ENCODE results near the gene TBC1D1. TPM values are rescaled to one million over a fixed set of nuclear protein-coding genes. Genes with fewer than 3 reads are reported as not detected.

Gene TBC1D1
- total RNA-seq (10 to 100 TPM; 44.8 to 46.7 TPM), polyA plus RNA-seq (10 to 100 TPM; 15.3 to 23.7 TPM)

DNA sequence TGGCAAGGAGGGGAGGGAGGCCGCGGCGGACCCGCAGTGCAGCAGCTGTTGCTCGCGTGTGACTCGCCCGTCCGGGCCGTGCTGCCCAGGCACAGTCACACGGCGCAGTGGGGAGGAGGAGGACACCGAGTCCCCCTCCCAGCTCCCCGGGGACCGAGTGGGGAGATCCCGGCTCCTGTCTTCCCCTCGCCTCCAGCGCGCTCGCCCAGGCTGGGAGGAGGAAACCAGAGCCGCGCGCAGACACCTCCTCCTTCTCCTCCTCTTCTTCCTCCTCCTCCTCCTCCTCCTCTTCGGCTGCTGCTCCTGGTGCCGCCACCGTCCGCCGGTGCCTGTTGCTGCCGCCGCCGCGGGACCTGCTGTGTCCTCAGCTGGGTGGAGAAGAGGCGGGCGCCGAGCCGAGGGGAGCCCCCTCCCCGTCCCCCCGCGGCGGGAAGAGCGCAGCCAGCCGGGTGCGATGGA is at the start of gene TBC1D1:
TBC1D1 (plus strand) TSS at position 284 of the 459 bp plus-strand sequence. CDS start 11,012 bp downstream, outside the sequence.
- Mint-ChIP-seq H3K4me3 (peak within 1 kb of the TSS; percentile 93 to 99 (median 97)), H3K36me3 (peaks cover 0 to 7% of the 10 kb centered on the region in 2 donors), H3K9me3 (no peaks in the 10 kb centered on the region), H3K27ac (peak within 1 kb of the TSS; percentile 90 to 98 (median 96)), H3K4me1 (peaks cover 16 to 41% (median 35%) of the 10 kb centered on the region in 4 donors), H3K27me3 (no peaks in the 10 kb centered on the region)
- no peaks in the 10 kb centered on the region for H3K9me3 ChIP-seq (ENCODE audit: control insufficient read depth in 1 of 2, low read length in 2 of 2)
- DNase-seq, result peak in 2 of 5 donors; percentile 9 to 66
- H3K4me3 ChIP-seq (ENCODE audit: low read length in 2 of 2), result peak within 1 kb of the TSS; percentile 69 to 85
- H3K4me1 ChIP-seq (ENCODE audit: insufficient read depth, low read length), result peaks cover 28% of the 10 kb centered on the region
- no peaks in the 10 kb centered on the region for H3K36me3 ChIP-seq (ENCODE audit: insufficient read depth, low read length)
- ChIA-PET CTCF (ENCODE audit: partially characterized antibody) (interaction anchor here (1.0 to 3.5 kb wide), 2 partner anchors 87 to 145 kb away, joined by 5 to 17 read pairs; no protein-coding TSS in a partner anchor), POLR2A (ENCODE audit: partially characterized antibody) (interaction anchor here (1.0 to 4.4 kb wide), 6 partner anchors 48 to 144 kb away, joined by 3 to 39 read pairs (median 4); partner anchors contain the start of gene PGM2)
- peak within 1 kb of the TSS; percentile 61 for H3K27ac ChIP-seq (ENCODE audit: low read depth, low read length)
- H3K27me3 ChIP-seq (ENCODE audit: insufficient read depth, low read length), result no peaks in the 10 kb centered on the region
- intact Hi-C loops (cut with micrococcal nuclease), result loop anchor here (1.0 to 5.0 kb wide), 6 partner anchors 65 to 241 kb away; partner anchors contain the start of genes PGM2 and RELL1

DNA sequence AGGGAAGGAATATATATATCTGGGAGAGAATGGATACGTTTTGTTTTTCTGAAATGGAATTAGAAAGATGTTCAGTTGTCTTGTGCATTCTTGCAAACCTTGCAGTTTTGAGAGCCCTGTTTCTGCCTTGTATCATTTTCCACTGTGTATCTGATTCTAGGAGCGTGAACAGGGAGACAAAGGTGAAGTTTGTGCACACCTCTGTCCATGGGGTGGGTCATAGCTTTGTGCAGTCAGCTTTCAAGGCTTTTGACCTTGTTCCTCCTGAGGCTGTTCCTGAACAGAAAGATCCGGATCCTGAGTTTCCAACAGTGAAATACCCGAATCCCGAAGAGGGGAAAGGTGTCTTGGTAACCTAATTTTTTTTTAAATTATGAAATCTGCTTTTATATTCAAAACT is 46.7 kb upstream of the TBC1D1 start:
- Mint-ChIP-seq H3K4me3 (no peak overlapping the region), H3K27ac (no peak overlapping the region), H3K9me3 (no peaks in the 10 kb centered on the region), H3K27me3 (no peaks in the 10 kb centered on the region), H3K4me1 (no peaks in the 10 kb centered on the region), H3K36me3 (peaks cover 57 to 70% of the 10 kb centered on the region in 2 donors)
- intact Hi-C loops (cut with micrococcal nuclease), result no loop called here
- Histone ChIP-seq H3K4me3 (ENCODE audit: low read length in 2 of 2) (no peak overlapping the region), H3K9me3 (ENCODE audit: control insufficient read depth in 1 of 2, low read length in 2 of 2) (no peaks in the 10 kb centered on the region), H3K36me3 (ENCODE audit: insufficient read depth, low read length) (peaks cover 26% of the 10 kb centered on the region), H3K27me3 (ENCODE audit: insufficient read depth, low read length) (no peaks in the 10 kb centered on the region), H3K4me1 (ENCODE audit: insufficient read depth, low read length) (no peaks in the 10 kb centered on the region), H3K27ac (ENCODE audit: low read depth, low read length) (no peak overlapping the region)
- ChIA-PET POLR2A (ENCODE audit: partially characterized antibody) (no interaction called here), CTCF (ENCODE audit: partially characterized antibody) (interaction anchor here (1.6 kb wide), 1 partner anchor 18 kb away, joined by 5 read pairs; the partner anchor contains the start of gene PGM2)
- DNase-seq, result no peak

DNA sequence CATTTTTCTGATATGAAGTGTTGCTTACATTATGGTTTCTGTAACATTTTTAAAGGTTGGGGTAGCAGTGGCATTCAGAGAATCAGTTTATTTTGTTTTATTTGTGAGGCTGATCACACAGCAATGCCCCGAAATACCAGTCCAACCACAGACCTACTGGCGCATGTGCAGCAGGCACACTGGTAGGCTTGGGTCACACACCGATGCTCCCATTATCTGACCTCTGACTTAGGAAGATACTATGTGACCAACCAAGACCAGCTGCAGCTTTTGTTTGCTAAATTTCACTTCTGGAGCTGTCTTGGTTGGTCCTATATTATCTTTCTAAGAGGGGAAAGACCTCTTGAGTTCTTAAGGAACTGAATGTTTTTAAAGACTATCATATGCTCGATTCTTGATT is 45.7 kb upstream of the TBC1D1 start:
- Histone ChIP-seq H3K4me3 (ENCODE audit: low read length in 2 of 2) (no peak overlapping the region), H3K27me3 (ENCODE audit: insufficient read depth, low read length) (no peaks in the 10 kb centered on the region), H3K27ac (ENCODE audit: low read depth, low read length) (no peak overlapping the region), H3K4me1 (ENCODE audit: insufficient read depth, low read length) (no peaks in the 10 kb centered on the region), H3K9me3 (ENCODE audit: control insufficient read depth in 1 of 2, low read length in 2 of 2) (no peaks in the 10 kb centered on the region), H3K36me3 (ENCODE audit: insufficient read depth, low read length) (peaks cover 26% of the 10 kb centered on the region)
- Mint-ChIP-seq H3K4me3 (no peak overlapping the region), H3K27ac (no peak overlapping the region), H3K27me3 (no peaks in the 10 kb centered on the region), H3K4me1 (no peaks in the 10 kb centered on the region), H3K9me3 (no peaks in the 10 kb centered on the region), H3K36me3 (peaks cover 60 to 65% of the 10 kb centered on the region in 2 donors)
- ChIA-PET POLR2A (ENCODE audit: partially characterized antibody) (no interaction called here), CTCF (ENCODE audit: partially characterized antibody) (interaction anchor here (1.6 kb wide), 1 partner anchor 19 kb away, joined by 5 read pairs; the partner anchor contains the start of gene PGM2)
- intact Hi-C loops (cut with micrococcal nuclease), result no loop called here
- DNase-seq, result no peak

DNA sequence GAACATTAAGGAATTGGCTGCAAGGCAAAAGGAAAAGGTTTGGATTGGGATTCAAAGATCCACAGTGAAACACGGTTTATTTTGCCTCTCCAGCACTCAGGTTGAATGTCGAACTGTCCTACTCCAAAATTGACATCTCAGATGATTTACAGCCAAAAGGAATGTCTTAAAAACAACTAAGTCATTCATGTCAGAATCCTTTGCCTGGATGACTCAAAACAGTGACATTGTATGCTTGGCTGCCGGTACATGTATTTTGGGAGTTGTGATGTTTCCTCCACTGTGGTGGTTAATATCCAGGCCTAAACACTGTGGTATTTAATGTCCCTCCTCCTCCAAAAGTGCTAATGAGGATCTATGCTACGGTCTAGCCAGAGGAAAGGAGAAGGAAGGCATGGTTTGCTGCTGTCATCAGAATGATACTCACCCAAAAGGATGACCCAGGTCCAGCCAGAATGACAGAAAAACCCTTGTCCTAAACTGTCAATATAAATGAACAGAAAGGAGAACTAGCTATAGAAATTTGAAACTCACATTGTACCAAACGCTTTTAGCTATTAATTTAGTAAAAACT is 43.5 kb upstream of the TBC1D1 start:
- intact Hi-C loops (cut with micrococcal nuclease), result no loop called here
- Histone ChIP-seq H3K36me3 (ENCODE audit: insufficient read depth, low read length) (peaks cover 26% of the 10 kb centered on the region), H3K27me3 (ENCODE audit: insufficient read depth, low read length) (no peaks in the 10 kb centered on the region)

DNA sequence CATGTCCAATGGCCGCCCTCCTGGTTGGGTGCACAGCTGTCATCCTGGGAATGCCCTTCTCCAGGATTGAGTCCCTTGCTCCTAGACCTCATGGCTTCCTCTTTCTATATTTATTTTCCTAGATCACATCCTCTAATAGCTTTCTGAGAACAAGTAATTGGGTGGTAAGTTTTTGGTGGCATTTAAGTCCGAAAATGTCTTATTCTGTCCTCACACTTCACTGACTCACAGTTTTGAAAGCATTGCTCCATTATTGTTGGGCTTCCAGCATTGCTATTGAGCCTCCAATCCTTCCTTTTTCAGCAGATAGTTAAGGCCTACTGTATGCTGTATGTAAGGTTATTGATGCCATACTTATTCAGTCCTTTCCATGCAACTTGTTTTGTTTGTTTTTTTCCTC is 38.5 kb upstream of the TBC1D1 start:
- no peaks in the 10 kb centered on the region for H3K9me3 ChIP-seq (ENCODE audit: control insufficient read depth in 1 of 2, low read length in 2 of 2)
- Mint-ChIP-seq H3K27me3 (no peaks in the 10 kb centered on the region), H3K9me3 (no peaks in the 10 kb centered on the region), H3K4me3 (no peak overlapping the region), H3K36me3 (peaks cover 50 to 58% of the 10 kb centered on the region in 2 donors), H3K27ac (no peak overlapping the region), H3K4me1 (peaks cover 0 to 1% (median 0%) of the 10 kb centered on the region in 4 donors)
- POLR2A ChIA-PET (ENCODE audit: partially characterized antibody), result no interaction called here
- H3K27ac ChIP-seq (ENCODE audit: low read depth, low read length), result no peak overlapping the region
- no peaks in the 10 kb centered on the region for H3K4me1 ChIP-seq (ENCODE audit: insufficient read depth, low read length)
- DNase-seq, result no peak
- H3K36me3 ChIP-seq (ENCODE audit: insufficient read depth, low read length), result peaks cover 16% of the 10 kb centered on the region
- CTCF ChIA-PET (ENCODE audit: partially characterized antibody), result interaction anchor here (0.6 kb wide), 1 partner anchor 248 kb away, joined by 3 read pairs; no protein-coding TSS in a partner anchor
- no peaks in the 10 kb centered on the region for H3K27me3 ChIP-seq (ENCODE audit: insufficient read depth, low read length)
- intact Hi-C loops (cut with micrococcal nuclease), result no loop called here
- H3K4me3 ChIP-seq (ENCODE audit: low read length in 2 of 2), result no peak overlapping the region

More for the DNA sequence above, 43.5 kb upstream of the TBC1D1 start:
- no peaks in the 10 kb centered on the region for H3K27me3 Mint-ChIP-seq
- ChIA-PET POLR2A (ENCODE audit: partially characterized antibody) (no interaction called here), CTCF (ENCODE audit: partially characterized antibody) (interaction anchor here (0.6 to 1.7 kb wide), 2 partner anchors 44 to 934 kb away, joined by 3 to 4 read pairs; no protein-coding TSS in a partner anchor)
- Histone ChIP-seq H3K27ac (ENCODE audit: low read depth, low read length) (no peak overlapping the region), H3K4me1 (ENCODE audit: insufficient read depth, low read length) (no peaks in the 10 kb centered on the region), H3K9me3 (ENCODE audit: control insufficient read depth in 1 of 2, low read length in 2 of 2) (no peaks in the 10 kb centered on the region), H3K4me3 (ENCODE audit: low read length in 2 of 2) (no peak overlapping the region)
- H3K27ac Mint-ChIP-seq, result peak overlapping the region in 2 of 7 donors; percentile 22 to 53
- peaks cover 55 to 62% of the 10 kb centered on the region in 2 donors for H3K36me3 Mint-ChIP-seq
- no peaks in the 10 kb centered on the region for H3K9me3 Mint-ChIP-seq
- DNase-seq, result no peak
- H3K4me1 Mint-ChIP-seq, result no peaks in the 10 kb centered on the region
- H3K4me3 Mint-ChIP-seq, result no peak overlapping the region

- H3K9me3 Mint-ChIP-seq, result no peaks in the 10 kb centered on the region
- no peak overlapping the region for H3K27ac Mint-ChIP-seq
- peaks cover 25 to 48% of the 10 kb centered on the region in 2 donors for H3K36me3 Mint-ChIP-seq
- H3K4me3 Mint-ChIP-seq, result no peak overlapping the region
- H3K36me3 ChIP-seq (ENCODE audit: insufficient read depth, low read length), result peaks cover 6% of the 10 kb centered on the region
- H3K27me3 Mint-ChIP-seq, result no peaks in the 10 kb centered on the region
- H3K4me3 ChIP-seq (ENCODE audit: low read length in 2 of 2), result no peak overlapping the region
- no peak overlapping the region for H3K27ac ChIP-seq (ENCODE audit: low read depth, low read length)
- no peaks in the 10 kb centered on the region for H3K4me1 ChIP-seq (ENCODE audit: insufficient read depth, low read length)
- DNase-seq, result no peak
- intact Hi-C loops (cut with micrococcal nuclease), result no loop called here
- ChIA-PET POLR2A (ENCODE audit: partially characterized antibody) (no interaction called here), CTCF (ENCODE audit: partially characterized antibody) (interaction anchor here (1.0 to 1.8 kb wide), 2 partner anchors 23 to 24 kb away, joined by 4 to 5 read pairs; no protein-coding TSS in a partner anchor)
- no peaks in the 10 kb centered on the region for H3K9me3 ChIP-seq (ENCODE audit: control insufficient read depth in 1 of 2, low read length in 2 of 2)
- H3K4me1 Mint-ChIP-seq, result no peaks in the 10 kb centered on the region
- H3K27me3 ChIP-seq (ENCODE audit: insufficient read depth, low read length), result no peaks in the 10 kb centered on the region
Measured at GRCh38 chr4:37858112-37858511, 32.8 kb upstream of the TBC1D1 start.

- intact Hi-C loops (cut with micrococcal nuclease), result no loop called here
- Mint-ChIP-seq H3K9me3 (no peaks in the 10 kb centered on the region), H3K36me3 (peaks cover 22 to 48% of the 10 kb centered on the region in 2 donors), H3K4me3 (no peak overlapping the region), H3K27ac (no peak overlapping the region), H3K4me1 (no peaks in the 10 kb centered on the region), H3K27me3 (no peaks in the 10 kb centered on the region)
- Histone ChIP-seq H3K27me3 (ENCODE audit: insufficient read depth, low read length) (no peaks in the 10 kb centered on the region), H3K36me3 (ENCODE audit: insufficient read depth, low read length) (peaks cover 2% of the 10 kb centered on the region), H3K9me3 (ENCODE audit: control insufficient read depth in 1 of 2, low read length in 2 of 2) (no peaks in the 10 kb centered on the region), H3K4me1 (ENCODE audit: insufficient read depth, low read length) (no peaks in the 10 kb centered on the region), H3K4me3 (ENCODE audit: low read length in 2 of 2) (no peak overlapping the region), H3K27ac (ENCODE audit: low read depth, low read length) (no peak overlapping the region)
- no peak for DNase-seq
- POLR2A ChIA-PET (ENCODE audit: partially characterized antibody), result no interaction called here
- CTCF ChIA-PET (ENCODE audit: partially characterized antibody), result interaction anchor here (1.8 kb wide), 1 partner anchor 23 kb away, joined by 4 read pairs; no protein-coding TSS in a partner anchor
Measured at GRCh38 chr4:37858872-37859271, 32.0 kb upstream of the TBC1D1 start.

Data from CD4-positive, alpha-beta memory T cell (primary cell).